Urothelium cell line (cell line): ENCODE data around the gene WASF2.

Source experiments
- DNase-seq: peaks from one replicate; pipeline ENCODE4 v3.0.0; 2011; ENCODE audit warnings: low spot score, mixed read lengths
- FAIRE-seq: peaks from 2 replicates; lab custom pipeline; 2011; peaks lifted over from hg19 to GRCh38; lab: Jason Lieb, UNC

The WASF2 gene

GRCh38 chr1:27363766-27364695, 125.9 kb downstream of the WASF2 start:
- FAIRE-seq (no peak), DNase-seq (no peak)

DNA sequence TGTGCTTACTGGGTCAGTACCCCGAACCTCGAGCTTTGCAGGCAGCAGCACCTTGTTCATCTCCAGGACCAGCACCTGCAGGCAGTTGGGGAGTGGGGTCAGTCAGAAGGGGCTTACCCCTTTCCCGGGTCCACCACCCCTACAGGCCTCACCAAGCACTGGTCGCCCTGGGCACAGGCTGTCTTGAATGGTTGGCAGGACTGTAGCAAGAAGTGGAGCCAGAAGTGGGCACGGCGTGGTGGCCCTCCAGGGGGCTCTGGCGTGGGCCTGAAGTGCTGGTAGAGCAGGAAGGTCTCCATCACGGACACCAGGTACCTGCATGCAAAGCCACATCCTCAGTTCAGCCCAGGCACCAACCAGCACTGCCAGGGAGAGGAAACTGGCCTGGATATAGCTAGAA, 128.4 kb downstream of the WASF2 start:
- FAIRE-seq = no peak

GRCh38 chr1:27361044-27361402, 128.9 kb downstream of the WASF2 start:
- FAIRE-seq = no peak

More for the DNA sequence above, 128.4 kb downstream of the WASF2 start:
- DNase-seq = no peak

GRCh38 chr1:27360159-27361043, 129.6 kb downstream of the WASF2 start:
- DNase-seq (no peak), FAIRE-seq (no peak)

More at GRCh38 chr1:27361044-27361402, 128.9 kb downstream of the WASF2 start:
- no peak for DNase-seq

DNA sequence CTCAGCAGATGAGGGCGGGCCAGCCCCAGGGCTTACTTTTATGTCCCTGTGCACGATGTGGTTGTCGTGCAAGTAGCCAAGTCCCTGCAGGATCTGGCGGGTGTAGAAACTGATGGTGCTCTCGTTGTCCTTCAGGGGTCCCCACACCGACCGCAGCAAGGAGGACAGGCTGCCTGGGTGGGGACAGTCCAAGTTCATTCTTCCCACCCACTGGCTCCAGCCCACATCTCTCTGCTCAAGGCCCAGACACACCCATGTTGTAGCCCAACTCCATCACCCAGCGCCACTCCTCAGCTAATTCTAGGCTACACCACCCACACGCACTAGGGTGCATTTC, 130.2 kb downstream of the WASF2 start:
- no peak for FAIRE-seq

DNA sequence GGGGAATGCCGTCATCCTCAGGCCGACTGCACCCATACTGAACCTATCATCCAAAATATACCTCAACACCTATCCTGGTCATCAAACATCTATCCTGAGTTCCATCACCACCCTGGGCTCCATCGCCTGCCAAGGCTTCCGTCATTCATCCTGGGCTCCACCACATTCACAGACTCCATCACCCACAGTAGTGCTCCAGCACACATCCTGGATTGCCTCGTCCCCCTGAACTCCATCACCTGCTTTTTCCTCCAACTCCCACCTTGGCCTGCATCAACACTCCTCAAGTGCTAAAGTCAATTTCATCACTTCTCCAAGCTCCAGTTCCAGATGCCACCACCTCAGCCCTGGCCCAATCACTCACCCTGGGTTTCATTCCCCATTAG, 131.0 kb downstream of the WASF2 start:
- DNase-seq (no peak), FAIRE-seq (no peak)

More for the DNA sequence above, 130.2 kb downstream of the WASF2 start:
- DNase-seq = no peak

GRCh38 chr1:27358038-27358927, 131.7 kb downstream of the WASF2 start:
- no peak for FAIRE-seq
- no peak for DNase-seq

DNA sequence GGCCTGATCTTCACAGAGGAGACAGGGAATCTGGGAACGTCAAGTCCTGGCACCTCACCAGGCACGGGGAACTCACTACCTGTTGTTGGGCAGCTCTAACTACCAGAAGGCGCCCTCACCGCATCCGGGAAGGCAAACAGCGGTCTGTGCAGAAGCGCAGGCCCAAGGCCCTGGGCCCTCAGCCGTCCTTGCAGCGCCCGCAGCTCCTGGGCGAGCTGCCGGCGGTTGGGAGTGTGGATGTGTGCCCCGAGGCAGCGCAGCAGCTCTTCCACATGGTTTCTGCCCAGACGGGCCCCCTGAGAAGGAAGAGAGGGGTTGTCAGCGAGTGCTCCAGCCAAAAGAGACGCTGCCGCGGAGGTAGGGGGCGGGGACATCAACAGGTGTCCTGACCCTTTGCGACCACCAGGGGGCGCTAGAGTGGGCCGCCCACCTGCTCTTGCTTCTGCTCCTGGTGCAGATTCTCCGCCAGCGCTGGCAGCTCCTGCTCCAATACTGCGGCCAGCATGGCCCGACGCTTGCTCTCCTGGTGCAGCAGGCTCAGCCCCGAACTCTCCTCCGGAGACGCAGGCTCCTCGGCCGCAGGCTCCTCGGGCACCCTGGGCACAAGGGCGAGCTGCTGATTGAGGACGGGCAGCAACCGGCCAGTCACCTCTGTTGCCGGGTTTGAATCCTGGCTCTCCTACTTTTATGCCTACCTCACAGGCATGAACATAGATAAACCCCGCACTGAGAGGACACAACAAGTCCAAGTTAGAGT, 132.5 kb downstream of the WASF2 start:
- DNase-seq (peak; percentile 87), FAIRE-seq (no peak)

- no peak for FAIRE-seq
- DNase-seq = no peak
Observed at GRCh38 chr1:27356619-27357280, 133.2 kb downstream of the WASF2 start.

DNA sequence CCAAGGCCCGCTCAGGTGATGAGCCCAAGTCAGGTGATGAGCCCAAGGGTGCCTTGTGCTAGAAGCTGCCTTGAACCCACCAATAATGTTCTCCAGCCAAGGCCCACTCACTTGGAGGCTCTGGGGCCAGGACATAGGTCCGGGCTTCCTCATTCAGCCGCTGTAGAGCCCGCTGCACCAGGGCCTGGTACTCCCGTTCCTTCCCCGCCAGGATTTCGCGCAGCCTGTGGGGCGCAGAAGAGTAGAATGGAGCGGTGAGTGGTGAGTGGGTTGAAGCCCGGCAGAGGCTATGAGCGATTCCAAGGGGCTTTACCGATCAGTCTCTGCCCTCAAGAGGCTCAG, 133.7 kb downstream of the WASF2 start:
- FAIRE-seq (no peak), DNase-seq (no peak)

DNA sequence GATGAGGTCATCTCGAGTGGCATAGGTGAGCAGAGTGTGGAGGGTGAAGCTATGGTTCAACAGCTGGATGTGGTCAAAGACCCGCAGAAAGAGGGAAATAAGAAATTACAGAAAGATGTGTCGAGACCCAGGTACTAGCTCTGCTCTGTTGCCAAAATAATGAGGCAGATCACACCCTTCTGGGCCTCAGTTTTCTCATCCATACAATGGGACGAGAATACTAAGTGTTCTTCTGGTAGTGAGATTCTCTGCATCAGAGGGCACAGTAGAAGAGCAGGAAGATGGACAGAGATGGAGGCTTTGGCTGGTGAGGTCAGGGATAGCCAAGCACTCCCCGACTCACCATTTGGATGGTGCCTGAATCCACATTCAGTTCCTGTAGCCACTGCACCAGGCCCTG, 134.3 kb downstream of the WASF2 start:
- FAIRE-seq (no peak), DNase-seq (no peak)
